HTERT RPE-1 (cell line): ENCODE measurements around the gene RGS3.

ENCODE experiments used
- in situ Hi-C: fragments of 300-500 bp; cut with MboI; formaldehyde crosslinking; loops from 4 replicates; pipeline ENCODE4 v1.14.3; 2020; ENCODE audit warnings: low sequenced_read_pairs

The RGS3 gene

DNA sequence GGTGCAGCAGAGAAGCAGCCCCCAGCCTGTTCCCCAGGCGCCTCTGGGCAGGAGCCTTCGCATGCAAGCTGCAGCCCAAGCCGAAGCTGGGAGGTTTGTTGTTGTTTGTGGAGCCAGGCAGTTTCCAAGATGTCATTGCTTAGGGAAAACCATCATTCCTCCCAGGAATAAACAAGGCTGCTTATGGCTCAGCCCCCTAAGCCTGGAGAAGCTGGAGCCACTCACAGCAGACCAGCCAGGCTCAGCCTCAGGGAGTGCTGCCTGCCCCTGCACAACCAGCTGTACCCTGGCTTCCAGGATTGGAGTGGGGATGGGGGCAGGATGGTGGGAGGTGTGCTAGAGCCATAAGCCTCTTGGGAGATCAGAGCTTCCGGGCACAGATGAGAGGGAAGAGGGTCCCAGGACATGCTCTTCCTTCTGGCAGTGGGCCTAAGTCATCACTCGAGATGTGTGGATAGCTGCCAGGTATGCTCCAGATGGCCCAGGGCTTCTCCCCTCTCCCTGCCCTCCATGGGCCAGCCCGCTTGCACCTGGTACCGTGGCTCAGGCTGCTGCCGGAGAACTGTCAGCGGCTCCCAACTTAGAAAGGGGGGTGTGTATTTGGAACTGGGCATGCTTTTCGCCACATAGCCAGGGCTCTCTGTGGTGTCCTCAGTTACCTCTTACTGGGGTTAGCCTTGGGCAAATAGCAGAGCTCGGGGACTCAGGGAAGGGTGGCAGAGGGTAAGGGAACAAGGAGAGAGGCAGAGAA, 105.2 kb downstream of the RGS3 start:
- in situ Hi-C loops, result no loop called here

DNA sequence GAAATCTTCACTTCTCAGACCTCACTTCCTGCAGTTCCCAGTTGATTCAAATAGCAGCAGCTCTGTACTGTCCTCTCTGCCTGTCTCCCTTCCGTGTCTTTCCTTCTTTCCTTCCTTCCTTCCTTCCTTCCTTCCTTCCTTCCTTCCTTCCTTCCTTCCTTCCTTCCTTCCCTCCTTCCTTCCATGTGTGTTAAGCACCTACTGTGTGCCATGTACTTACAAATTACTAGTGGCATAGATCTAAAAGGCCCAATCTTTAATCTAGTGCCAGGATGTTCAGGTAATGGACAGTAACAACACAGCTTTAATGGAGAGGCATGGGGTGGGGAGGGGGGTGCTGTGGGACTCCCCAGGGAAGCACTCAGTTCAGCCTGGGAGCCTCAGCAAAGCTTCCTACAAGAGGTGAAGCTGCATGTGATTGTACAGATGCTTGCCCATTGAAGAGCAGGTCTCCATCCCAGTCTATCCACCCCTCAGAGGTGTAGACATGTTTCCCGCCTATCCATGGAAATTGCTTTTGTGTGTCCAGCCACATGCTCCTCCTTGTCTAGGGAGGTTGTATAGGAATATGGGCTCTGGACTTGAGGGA, 106.0 kb downstream of the RGS3 start:
- in situ Hi-C loops, result no loop called here

DNA sequence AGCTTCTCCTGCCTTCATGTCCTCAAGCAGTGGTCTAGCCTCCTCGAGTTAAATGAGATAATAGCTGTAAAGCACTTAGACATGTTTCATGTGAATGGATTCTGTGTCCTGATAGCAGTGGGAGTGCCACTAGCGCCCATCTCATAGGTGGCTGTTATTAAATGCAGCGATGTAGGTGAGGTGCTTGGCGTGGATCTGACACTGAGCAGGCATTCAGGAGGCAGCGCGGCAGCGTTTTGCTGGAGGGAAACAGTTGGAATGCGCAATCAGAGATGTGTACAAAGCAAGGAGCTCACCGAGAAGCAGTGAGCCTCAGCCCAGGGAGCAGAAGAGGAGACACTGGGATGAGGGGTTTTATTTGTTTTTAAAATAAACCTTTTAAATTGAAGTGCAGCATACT, 106.6 kb downstream of the RGS3 start:
- in situ Hi-C loops, result no loop called here

DNA sequence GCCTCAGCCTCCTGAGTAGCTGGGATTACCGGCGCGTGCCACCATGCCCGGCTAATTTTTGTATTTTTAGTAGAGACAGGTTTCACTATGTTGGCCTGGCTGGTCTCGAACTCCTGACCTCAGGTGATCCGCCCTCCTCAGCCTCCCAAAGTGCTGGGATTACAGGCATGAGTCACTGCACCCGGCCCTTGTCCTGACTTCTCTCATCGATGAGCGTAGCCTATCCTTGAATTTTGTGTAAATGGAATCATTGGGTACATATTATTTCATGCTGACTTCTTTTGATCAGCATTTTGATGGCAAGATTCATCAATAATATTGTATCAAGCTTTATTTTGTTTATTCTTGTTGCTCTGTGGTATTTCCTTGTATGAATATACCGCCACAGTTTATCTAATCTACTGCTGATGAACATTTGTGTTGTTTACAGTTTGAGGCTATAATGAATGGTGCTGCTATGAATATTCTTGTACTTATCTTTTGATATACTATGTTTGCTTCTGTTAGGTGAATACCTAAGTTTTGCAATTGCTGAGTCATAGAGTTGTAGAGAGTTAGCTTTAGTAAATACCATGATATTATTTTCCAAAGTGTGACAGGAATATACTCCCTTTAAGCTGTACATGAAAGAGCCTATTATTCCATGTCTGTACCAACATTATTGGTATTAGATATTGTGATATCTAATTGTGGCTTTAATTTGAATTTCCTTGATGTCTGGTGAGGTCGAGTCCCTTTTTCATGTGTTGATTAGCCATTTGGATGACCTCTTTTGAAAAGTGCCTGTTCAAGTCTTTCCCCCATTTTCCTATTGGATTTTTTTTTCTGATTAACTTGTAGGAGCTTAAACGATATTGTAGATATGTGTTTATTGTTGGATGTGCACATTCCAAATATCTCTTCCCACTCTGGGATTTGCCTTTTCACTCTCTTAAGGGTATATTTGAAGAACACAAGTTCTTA, 107.5 kb downstream of the RGS3 start:
- in situ Hi-C loops, result no loop called here

DNA sequence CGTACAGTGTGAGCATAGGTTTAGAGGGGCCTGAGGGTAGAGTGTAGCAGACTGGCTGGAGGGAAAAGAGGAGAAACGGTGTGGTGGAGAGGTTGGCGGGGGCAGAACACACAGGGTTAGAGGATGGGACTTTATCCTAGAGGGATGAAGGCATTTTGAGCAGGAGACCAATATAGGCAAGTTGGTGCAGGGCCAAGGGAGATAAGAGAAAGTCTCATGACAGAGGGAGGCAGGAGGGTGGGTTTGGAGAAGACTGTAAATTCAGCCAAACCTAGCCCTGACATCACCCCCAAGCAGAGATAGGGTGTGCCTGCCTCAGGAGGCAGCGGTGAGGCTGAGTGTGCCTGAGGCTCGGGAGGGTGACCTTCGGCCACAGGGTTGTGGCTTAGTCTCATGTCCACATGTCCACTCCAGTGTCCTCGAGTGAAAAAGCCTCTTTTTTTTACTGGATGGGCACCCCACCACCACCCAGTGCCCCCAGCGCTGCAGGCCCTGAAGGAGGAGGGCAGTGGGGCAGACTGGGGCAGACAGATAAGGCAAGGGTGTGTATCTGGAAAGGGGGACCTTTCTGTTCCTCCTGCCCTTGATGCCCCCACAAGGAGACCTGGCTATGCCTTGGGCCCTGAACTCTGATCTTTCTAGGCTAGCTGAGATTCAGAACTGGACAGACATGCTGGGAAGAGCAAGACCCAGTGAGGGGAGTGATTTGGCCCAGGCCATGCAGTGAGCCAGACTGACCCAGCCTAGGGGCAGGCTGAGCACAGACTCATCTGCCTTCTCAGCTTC, 108.7 kb downstream of the RGS3 start:
- in situ Hi-C loops, result no loop called here

DNA sequence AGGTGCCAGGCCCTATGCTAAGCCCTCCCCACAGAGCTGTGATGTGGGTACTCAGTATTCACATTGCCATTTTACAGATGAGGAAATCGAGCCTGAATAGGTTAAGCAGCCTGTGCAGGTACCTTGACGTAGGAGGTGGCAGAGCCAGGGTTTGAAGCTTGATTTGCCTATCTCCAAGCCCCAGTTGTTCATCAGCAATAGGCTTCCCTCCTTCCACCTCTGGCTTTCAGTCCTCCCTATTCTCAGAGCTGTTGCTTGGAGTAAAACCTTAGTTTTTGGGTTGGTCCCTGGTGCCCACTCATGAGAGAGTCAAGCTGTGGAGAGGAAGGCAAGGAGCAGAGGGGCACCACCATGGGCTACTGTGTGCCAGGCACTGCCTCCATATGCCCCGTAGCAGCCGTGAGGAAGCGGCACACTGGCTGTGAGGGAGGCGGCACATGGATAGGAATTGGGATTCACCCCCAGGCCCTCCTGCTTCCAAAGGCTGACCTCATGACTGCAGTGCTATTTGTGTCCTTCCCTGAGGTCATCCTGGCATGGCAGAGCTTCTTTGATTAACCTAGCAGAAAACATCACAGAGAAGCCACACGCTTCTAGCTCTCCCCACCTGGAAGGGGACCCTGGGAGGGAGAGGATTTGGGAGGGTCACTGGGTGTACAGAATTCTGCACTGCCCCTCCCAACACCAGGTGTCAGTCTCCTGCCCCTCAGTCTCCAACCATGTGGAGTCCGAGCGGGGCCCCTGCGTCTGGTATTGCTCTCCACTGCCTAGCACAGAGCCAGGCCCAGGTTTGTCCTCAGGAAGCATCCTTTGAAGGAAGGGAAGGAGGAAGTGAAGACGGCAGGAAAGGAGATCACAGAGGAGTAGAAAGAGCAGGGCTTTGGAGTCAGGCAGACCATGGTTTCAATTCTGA, 109.8 kb downstream of the RGS3 start:
- in situ Hi-C loops, result no loop called here

DNA sequence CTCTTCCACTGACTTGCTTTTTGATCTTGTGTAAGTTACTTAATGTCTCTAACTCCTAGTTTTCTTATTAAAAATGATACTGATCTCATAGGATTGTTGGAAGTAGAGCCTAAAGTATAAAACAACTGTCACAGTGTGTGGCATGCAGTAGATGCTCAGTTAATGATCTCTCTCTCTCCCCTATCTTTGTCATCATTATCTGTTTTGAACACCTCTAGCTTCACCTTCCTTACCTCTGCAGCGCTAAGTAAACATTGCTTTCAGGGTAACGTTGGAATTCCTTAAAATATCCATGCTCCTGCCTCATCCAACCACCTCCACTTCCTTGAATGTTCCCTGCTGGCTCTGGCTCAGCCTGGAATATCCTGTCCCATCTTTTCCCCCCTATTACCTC, 110.4 kb downstream of the RGS3 start:
- in situ Hi-C loops, result no loop called here

DNA sequence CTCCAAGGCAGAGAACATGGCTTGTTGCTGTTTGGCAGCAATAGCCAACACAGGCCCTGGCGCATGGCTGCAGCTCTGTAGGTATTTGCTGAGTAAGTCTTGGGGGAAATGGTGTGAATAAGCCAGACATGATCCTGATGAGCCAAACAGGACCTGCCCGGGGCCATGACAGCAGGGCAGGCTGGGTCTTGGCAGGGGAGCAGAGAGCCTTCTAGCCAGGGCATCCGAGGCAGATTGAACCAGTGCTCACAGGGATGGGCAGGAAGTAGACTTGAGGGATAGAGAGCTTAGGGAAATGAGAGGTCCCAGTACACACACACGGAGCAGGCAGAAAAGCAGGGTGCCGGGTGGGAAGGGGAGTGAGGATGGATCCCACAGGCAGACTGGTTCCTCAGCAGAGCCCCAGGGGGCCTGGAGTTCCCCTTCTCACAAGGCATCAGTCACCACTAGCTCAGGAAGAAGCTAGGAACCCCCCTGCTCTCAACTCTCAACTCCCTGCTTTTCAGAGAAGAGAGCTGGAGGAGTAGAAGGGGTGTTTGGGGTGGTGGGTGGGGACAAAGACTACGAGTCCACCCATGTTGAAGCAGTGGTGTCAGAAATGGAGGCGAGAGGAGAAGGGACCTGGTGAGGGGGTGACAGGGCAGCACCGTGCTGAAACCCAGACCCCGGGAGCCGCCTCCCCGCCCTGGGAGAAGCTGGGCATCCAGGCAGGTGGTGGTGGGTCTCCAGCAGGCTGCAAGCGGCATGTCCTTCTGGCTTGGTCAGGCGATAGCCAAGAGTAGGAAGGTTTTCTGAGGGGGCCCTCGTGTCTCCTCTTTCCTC, 111.1 kb downstream of the RGS3 start:
- in situ Hi-C loops, result no loop called here

DNA sequence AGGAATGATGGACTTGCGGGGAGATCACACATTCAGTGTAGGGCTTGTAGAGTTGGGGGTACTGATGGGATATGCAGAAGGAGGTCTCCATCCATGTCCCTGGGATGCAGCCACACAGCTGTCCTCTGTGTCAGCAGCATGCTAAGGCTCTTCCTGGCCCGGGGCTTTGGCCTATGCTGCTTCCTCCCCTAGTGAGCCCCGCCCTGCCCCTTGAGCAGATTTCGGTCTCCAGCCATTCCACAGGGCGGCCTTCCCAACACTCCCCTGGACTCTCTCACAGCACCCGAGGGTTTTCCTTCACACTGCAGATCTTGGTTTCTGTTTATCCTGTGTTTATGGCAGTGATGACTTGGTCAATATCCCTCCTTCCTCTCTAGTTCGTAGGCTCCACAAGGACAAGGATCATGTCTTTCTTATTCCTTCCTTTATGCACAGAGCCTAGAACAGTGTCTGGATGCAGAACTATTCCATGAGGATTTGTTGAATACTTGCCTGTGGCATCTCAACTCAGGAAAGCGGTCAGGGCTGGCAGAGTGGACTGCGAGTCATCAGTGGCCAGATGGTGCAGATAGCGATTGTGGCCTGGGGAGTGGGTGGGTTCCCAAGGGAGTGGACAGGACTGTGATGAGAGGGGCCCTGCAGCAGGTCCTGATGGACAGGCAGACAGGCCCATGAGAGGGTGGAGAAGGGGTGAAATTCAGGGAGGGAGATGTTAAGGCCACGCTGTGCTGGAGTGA, 114.2 kb downstream of the RGS3 start:
- in situ Hi-C loops, result no loop called here

DNA sequence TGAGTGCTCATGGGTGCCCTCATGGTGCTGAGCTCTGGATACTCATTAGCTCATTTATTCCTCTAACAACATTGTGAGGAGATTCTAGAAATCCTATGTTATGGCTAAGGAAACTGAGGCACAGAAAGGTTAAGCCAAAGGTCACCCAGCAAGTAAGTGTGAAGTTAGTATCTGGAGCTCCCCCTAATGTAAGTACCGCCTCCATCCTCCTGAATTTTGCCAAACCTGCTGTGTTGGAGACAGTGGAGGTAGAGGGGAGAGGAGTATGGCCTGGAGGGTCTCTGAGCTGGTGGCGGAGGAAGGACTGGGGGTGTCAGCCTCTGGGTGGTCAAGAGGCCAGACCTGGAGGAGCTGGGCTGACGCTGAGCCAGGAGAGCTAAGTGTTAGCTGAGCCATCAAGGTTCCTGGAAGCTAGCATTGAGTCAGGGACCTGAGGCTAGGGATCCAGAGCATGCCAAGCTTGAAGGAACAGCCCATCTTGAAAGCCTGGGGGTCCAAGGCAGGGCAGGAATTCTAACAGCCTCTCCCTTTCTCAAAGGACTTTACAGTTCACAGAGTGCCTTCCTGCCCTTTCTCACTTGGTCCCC, 114.8 kb downstream of the RGS3 start:
- in situ Hi-C loops, result no loop called here

DNA sequence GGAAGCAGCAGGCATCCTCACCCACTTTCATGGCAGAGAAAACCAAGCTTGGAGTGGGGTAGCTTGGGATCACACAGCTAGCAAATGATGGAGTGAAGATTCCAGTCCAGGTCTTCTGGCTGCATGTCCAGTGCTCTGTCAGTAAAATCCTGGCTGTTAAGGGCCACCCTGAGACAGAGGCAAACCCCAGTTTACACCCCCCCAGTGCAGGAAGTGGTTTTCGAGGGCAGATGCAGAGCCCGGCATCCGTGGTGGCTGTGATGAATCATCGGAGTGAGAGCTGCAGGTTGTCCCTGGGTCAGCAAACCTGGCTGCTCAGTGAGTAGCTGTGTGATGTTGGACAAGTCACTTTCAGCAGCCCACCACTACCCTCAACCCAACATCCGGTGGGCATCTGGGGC, 115.4 kb downstream of the RGS3 start:
- in situ Hi-C loops, result no loop called here

DNA sequence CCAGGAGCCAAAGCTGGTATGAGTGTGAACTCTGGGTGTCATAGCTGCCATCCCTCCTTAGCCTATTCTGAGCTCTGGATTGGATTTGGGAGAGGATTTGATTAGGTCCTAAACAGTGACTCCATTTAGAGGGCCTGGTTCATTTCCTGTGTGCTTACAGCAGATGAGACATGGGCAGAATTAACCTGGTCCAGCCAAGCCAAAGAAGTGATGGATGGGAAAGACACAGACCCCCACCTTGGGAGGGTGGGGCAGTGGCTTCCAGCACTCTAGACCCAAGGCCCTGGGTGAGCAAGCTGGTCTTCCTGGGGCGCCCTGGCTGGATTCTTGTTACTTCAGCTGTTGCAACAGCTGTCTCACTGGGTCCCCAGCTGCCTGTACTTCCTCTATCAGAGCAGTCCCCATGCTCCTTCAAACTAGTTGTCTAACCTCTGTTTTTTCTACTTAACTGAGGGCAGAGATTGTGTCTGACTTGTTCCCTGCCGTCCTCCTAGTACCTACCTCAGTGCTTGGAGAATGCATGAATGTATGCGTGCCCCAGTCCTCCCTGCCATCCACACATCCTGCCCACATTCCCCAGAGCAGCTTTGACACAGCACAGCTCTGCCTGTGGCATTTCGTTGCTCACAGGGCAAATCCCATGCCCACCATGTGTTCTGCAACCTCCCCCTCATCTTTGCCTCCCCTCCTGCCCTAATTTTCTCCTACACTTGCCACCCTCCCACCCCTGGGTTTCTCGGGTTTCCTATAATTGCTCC, 115.9 kb downstream of the RGS3 start:
- in situ Hi-C loops, result no loop called here

DNA sequence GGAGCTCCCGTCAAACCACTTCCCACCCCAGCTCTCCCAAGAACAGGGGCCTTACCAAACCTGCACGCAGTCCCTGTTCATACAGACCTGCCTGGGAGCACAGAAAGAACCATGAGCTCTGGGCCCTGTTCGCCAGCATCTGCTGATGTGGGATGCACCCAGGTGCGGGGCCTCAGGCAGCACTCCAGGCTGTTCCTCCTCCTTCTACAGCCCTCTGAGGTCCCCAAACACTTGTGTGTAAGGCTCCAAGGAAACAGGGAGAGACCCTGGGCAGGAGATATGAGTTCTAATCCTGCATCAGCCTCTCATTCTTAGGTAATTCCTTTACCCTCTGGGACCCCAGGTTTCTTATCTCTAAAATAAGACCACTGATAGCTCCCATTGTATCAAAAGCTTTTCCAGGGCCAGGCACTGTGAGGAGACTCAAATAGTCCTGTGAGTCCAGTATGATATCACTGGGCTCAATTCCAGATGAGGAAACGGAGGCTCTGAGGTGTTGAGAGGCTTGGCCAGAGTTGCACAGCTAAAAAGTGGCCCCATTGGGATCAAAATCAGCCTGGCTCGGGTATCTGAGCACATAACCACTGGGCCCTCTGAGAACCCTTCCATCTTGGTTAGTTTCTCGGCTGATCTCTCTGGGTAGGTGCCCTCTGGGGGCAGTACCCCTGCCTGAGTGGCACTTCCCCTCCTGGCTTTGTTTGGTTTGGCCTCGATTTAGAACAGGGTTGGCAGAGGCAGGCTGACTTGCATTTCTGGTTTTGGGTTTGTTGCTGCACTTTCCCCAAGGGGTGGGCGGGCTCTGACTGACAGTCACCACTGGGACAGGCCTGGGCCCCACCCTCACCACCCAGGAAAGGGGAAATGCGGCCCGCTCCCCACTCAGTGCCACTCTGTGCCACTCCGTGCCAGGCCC, 116.8 kb downstream of the RGS3 start:
- in situ Hi-C loops, result no loop called here

DNA sequence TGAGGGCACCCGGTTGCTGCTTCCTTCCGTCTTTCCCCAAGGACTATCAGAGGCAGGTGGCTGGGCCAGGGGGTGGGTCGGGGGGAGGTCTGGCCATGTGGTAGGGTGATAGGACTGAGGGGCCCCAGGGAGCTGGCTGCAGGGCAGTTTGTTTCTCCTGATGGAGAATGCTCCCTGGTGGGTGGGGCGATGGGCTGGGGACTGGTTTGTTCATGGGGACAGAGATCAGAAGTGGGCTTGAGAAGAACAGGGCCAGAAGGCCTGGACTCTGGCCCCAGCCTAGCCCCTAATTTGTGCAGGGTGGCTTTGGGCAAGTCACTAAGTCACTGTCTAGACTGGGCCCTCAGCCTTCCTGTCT, 117.4 kb downstream of the RGS3 start:
- in situ Hi-C loops, result no loop called here

DNA sequence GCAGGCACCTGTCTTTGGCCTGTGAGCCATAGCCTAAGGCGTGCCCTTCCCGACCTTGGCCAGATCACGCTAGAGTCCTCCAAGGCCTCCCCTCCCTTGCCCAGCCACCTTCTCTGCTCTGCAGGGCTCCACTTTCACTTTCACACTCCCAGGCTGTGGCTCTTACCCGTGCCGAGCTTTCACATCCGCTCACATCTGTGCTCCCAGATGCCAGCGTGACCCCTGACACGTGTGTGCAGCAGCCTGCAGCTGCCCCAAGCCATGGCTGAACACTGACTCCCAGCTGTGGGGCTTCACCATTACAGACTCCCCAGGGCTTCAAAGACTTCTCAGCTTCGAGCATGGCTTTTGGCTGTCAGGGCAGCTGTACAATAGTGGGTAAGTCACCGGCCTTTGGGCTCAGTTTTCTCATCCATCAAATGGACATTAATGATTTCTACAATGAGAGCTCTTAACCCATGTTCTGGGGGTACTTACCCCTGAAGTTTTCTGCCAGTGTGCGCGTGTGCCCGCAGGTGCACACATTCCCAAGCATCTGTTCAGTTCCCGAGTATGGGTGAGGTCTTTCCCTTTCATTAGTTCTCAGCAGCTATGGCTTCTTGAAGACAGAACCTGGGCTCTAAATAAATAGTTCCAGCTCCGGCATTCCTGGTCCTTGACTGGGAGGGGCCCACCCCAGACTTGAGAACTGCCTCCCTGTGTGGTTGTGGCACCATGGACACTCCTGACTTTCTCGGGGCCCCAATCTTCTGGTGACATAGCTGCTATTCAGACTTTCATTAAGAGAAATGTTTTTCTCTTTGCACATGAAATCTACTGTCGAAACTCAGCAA, 118.6 kb downstream of the RGS3 start:
- in situ Hi-C loops, result no loop called here
